GM18511 (cell line): ENCODE measurements around the gene PARP4.
"Not testable (repeated sequence)": the region's sequence is repeated elsewhere in the genome, so short reads cannot be mapped to it uniquely, and the experiment has no call there.

Source experiments
- ATAC-seq: cut with Tn5 transposase; IDR thresholded peaks from one replicate; pipeline ENCODE4 v1.9.1; 2021; ENCODE audit warnings: mild to moderate bottlenecking, moderate library complexity; ENCODE audit not compliant: unreplicated experiment

The PARP4 gene

DNA sequence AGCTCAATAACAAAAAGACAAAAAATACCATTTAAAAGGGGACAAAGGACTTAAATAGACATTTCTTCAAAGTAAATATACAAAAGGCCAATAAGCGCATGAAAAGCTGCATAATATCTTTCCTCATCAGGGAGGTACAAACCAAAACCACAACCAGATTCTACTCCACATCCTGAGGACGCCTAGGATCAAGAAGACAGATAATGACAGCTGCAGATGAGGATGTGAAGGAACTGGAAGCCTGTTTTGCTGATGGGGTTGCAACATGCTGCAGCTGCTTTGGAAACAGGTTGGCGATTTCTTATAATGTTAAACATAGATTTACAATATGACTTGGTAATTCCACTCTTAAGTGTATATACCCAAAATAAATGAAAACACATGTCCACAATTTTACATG, 132.4 kb downstream of the PARP4 start:
- not testable (repeated sequence) for ATAC-seq

DNA sequence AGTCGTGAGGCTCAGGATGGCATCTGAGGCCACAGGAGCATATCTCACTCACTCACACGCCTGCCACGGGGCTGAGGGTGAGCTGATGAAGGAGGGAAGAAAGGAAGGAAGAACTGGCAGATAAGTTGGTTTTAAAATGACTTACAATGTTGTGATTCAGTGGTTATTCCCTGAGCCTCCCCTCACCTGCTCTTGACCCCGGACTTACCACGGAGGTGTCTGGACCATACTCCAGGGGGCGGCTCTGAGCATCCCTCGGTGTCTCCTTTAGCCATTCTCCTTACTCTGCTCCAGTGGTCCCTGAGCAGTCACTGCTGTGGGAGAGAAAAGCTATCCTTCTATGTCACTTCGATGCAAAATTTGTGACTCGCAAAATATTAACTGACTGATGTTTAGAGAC, 141.3 kb downstream of the PARP4 start:
- not testable (repeated sequence) for ATAC-seq
